ENCODE data around the gene RFNG.

RFNG gene

DNA sequence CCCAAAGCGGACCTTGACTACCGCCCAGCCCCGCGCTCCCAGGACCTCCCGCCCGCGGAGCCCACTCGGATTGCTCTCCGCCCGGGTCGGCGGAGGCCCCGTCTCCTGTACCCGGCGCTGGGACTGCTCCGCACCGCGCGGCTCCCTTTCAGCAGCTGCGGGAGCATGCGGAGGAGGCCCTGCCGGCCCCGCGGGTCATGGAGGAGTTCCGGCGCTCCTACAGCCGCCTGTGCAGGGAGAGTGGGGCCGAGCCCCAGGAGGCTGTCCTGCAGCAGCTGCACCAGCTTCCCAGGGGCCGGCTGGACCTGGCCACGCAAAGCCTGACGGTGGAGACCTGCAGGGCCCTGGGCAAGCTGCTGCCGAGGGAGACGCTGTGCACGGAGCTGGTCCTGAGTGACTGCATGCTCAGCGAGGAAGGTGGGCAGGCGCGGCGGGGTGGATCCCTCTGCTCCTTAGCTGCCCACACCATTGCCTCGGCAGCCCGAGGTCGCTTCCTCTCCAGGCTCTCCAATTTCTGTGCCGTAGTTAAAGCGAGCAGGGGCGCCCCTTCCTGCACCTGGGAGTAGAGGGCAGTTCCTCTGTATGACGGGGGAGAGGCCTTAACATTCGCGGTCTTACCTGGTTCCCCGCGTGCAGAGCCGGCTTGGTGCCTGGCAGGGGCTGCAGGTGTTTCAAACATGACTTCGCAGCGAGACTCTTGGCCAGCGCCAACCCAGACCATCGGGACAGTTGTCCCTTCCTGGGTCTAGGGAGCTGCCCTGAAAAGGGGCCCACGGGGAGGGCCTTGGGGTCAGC, 28.0 kb downstream of the RFNG start:
- no peak for DNase-seq

DNA sequence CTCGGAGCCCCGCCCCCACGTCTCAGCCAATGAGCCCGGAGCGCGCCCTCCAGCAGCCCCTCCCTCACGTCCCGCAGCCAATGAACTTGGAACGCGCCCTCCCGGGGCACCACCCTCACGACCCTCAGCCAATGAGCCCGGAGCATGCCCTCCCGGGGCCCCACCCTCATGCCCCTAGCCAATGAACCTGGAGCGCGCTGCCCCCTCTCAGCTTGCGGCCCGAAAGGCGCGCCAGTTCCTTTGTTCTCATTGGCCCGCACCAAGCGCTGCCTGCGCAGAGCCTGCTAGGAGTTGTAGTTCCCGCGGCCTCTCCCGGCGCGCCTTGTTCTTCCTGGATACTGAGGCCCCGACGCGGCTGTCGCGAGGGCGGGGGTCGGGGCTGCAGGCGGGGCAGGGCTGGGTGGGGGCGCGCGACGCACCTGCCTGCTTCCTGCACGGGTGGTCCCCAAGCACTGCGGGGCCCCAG, 28.6 kb downstream of the RFNG start, which contains the start of gene LRRC45:
LRRC45 (plus strand) TSS at position 325 of the 466 bp plus-strand sequence. CDS start 339 bp downstream, outside the sequence.
- peak; percentile 100 for DNase-seq

DNA sequence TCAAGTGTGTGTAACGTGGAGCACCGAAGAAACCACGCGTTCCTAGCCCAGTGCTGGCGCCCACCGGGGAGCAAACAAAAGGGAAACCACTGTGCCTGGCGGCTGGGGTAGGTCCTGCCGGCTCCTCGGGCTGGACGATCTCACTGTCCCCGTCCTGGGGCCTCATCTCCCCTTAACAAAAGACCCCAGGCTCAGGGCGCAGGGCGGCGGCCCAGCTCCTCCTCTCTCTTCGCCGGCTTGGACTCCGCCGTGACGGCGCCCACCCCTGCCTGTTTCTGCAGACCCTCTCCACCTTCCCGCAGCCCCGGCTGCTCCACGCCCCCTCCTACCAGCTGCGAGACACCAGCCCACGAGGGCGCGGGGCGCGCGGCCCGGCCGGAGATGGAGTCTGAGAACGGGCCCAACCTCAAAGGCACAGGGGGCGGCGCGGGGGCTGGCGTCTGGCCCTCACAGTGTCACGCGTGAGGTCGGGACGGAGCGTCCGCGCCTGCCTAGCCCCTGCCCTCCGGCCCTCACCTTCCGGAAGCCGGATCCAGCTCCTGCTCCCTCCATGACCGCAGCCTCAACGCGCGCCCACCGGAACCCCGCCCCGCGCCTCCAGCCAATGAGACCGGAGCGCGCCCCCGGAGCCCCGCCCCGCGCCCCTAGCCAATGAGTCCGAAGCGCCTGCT, 29.2 kb downstream of the RFNG start, which contains the start of gene CENPX:
CENPX (minus strand) TSS at position 569 of the 671 bp plus-strand sequence; CDS start at position 552, 17 bp downstream.
- no peak for DNase-seq

DNA sequence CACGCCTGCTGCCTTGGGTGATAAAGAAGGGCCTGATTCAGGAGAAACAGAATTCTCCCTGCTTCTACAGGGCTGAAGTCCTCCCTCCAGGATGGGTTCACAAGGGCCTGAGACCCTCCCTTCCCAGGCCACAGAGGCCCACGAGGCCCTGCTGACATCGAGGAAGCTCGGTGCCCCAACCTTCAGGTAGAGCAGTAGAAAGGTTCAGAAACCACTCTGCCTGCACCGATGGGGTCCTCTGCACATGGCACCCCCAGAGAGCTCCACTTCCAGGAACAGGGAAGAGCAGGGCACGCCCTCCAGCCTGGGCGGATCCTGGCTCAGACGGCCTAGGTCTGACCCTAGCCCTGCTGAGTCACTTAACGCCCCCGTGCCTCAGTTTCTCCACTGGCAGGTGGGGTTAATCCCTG, 29.7 kb downstream of the RFNG start:
- DNase-seq = no peak

DNA sequence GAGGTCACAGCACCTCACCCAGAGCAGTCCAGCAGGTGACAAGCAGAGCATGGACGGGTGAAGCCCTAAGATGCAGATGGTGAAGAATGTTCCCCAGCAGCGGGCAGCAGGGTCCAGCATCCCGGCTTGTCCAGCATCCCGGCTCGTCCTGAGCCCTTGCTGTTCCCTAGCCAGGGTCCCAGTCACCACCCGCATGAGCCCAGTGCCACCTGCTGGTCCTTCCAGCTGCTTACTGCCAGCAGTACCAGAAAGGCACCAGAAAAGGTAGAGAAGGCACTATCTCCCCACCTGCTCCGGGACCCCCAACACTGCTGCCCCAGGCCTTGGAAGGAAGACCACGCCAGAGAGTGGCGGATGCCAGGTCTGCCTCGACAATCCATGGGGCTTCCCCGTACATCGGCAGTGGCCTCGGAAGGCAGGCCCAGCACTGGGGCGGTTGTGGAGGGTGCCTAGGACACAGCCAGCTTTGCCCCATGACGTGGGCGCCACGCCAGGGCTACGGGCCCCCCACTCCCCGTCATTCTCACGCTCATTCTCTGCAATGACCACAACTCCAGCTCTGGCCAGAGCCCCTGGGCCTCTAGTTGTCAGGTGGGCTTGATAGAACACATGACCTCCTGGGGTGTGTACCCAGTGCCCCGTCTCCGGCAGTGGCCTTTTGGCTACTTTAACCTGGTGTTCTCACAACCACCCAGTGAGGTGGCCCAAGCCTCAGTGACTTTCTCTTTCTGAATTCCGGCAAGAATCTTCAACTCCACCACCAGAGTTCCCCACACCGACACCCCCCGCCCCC, 30.3 kb downstream of the RFNG start:
- peak; percentile 79 for DNase-seq

DNA sequence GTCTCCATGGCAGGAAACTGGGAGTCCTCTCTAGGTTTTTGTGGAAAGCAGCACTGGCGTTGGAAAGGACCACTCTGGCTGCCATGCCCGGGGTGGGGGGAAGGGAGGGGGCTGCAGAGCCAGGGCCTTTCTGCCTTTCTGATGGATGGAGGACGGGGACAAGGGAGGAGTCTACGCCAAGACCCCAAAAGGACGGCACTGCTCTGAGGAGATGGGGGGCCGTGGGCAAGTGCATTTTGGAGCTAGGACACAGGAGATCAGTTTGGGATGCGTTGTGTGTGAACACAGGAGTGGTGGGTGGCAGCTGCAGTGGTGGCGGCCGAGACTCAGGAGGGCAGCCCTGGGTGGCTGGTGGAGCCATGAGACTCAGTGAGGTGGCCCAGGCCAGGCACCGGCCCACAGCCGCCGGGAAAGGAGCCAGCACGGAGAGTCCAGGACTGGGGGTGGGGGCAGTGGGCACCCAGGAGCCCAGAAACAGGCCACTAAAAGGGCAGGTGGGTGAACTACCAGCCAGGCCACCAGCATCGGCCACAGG, 31.0 kb downstream of the RFNG start:
- DNase-seq = no peak

DNA sequence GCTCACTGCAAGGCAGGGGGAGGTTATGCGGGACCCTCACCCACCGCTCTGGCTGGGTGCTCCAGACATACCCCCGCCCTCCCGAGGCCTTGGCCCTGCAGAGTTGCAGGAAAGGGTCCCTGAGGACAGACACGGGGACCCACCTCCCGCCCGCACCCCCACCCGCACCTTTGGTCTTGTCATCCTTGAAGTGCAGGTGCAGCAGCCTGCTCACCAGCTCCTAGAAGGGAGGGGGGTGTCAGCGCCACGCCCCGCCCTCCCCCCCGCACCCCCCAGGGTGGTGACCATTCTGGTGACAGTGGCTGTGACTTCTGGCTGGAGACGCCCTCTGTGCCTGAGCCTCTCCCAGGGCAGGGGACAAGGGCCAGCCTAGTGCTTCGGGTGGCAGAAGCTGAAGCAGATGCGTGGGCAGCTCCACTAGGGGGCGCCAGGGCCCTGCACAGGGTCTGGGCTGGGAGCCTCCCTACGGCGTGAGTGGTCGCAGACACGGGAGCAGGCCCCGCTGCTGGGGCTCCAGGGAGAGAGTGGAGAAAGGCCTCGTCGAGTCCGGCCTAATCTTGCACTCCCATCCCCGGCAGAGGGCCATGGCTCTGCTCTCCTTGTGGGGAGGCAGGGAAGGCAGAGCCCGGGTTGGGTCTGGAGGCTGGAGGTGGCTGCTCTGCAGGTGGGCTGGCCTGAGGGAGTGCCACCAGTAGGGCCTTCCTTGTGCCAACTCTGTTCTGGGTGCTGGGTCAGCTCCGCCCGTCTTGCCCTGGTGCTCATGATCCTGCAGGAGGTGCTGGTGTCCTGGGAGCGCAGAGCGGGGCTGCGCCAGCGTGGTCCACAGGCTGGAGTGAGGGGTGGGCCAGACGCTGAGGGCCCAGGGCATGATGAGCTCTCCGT, 31.7 kb downstream of the RFNG start:
- peak; percentile 72 for DNase-seq

DNA sequence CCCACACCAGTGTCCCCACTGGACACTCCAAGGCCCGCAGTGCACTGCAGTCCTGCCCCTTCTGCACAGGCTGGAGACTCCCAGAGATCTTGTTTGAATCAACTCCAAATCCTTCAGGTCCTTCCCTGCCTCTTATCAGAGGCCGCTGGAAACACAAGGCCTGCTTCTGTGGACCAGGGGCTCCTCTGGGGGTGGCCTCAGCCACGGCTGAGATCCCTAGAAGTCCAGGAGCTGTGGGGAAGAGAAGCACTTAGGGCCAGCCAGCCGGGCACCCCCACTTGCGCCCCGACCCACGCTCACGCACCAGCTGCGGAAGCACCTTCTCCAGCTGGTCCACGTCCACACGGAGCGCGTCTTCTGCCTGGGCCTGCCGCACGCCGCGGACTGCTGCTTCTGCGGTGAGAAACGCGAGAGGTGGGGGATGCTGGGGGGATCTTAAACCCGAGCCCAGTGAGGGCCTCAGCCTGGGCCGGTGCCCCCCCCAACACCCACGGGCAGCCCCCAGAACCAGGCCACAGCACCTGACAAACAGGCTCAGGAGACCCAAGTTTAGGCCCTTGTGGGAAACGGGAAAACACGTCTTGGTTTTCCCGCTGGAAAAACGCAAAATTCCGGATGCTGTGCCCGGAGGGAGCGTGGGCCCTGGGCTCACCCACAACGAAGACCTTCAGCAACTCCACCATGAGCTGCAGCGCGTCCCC, 32.5 kb downstream of the RFNG start:
- DNase-seq = no peak

DNA sequence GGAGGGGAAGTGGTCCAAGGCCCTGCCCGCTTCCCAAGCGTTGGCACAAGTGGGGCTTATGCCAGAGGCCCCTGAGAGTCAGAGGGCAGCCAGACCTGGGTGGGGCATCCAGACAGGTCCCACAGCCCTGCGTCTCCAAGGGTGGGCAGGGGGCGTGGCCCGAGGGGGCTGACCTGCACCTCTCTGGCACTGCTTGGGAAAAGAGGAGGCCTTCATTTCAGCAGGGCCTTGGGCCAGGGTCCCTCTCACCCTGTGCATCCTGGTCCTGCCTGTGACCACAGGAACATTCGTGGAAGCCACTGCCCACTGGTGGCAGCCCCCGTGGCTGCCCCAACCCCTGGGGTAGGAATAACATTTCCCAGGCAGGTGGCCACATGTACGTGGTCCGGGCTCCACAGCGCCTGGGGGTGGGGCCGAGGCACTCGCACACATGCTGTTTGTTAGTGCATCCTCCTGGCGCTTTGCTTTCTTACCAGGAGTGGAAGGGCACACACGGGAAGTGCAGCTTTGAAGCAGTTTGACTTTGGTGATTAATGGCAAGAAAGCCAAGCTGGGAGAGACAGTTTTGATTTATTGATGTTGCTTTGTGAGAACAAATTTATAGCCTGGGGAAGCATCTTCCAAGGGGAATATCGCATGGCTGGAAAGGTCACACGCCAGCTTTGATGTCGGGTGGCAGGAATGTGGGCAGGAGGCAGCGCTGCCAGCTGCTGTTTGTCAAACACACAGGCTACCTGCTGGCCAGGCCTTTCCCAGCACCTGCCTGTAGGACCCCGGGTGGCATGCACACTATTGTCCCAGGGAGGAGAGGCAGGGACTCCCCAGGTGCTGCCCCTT, 33.2 kb downstream of the RFNG start:
- no peak for DNase-seq

DNA sequence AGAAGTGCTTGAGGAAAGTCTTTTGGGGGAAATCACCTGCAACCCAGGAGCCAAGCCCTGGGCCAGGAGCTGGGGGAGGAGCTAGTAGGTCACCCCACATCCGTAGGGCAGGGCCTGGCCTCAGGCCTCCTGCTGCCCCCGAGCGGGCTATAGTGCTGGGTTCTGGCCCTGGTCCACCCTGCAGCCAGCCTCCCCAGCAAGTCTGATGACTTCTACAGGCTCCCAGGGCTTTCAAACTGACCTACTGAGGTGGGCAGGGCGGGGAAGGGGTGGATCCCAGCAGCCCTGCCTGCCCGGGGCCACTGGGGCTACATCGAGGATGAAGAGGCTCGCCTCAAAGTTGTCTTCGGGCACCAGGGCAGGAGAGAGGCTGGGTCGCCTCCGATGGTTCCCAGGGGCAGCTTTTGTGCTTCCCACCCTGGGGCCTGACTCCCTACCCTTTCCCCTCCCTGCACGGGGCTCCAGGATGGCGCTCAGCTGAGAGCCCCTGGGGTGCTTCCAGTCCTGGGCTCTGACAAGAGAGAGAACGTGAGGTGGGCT, 33.9 kb downstream of the RFNG start:
- no peak for DNase-seq

DNA sequence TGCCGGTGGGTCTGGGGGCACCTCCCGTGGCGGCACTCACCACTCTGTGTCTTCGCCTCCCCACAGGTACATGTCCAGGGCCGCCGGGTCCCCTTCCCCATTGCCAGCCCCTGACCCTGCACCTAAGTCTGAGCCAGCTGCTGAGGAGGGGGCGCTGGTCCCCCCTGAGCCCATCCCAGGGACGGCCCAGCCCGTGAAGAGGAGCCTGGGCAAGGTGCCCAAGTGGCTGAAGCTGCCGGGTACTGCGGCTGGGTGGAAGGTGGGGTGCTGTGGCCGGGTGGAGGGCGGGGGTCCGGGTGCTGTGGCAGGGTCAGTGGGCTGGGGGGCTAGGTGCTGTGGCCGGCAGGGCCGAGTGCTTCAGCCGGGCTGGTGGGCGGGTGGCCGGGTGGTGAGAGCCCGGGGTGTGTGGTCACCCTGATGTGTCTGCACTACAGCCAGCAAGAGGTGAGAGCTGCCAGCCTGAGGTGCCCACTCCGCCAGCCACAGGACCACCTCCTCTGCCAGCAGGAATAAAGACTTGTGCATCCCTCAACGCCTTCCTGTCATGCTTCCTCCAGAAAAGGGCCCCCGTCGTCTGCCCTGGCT, 34.6 kb downstream of the RFNG start:
- no peak for DNase-seq

DNA sequence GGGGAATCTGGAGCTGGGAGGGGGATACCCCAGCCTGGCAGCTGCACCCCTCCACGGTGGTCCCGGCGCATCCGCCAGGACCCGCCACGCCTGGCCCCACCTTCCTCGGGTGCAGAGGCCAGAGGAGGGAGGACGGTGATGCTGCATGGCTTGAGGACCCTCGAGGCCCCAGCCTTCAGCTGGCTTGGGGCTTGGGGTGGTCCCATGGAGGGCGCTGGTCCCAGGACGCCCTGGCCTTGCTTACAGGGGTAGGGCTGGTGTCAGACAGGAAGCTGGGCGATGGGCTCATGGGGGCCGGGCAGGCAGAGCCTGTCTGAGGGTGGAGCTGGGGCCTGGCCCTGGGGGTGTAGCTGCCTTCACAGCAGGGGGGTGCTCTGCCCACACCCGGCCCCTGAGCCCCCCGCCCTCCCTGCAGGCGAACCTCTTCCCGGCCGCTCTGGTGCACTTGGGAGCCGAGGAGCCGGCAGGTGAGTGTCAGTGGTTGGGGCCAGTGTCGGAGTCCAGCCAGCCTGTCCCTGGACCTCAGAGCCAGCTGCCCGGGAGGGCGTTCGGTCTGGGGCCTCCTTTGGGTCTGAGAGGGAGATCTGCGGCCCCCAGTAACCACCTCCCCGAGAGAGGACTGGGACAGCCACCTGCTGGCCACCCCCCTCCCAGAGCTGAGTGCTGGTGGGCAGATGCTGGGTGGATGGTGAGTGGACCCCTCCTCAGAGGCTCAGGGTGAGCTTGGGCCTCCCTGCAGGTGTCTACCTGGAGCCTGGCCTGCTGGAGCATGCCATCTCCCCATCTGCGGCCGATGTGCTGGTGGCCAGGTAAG, 35.3 kb downstream of the RFNG start:
- no peak for DNase-seq

DNA sequence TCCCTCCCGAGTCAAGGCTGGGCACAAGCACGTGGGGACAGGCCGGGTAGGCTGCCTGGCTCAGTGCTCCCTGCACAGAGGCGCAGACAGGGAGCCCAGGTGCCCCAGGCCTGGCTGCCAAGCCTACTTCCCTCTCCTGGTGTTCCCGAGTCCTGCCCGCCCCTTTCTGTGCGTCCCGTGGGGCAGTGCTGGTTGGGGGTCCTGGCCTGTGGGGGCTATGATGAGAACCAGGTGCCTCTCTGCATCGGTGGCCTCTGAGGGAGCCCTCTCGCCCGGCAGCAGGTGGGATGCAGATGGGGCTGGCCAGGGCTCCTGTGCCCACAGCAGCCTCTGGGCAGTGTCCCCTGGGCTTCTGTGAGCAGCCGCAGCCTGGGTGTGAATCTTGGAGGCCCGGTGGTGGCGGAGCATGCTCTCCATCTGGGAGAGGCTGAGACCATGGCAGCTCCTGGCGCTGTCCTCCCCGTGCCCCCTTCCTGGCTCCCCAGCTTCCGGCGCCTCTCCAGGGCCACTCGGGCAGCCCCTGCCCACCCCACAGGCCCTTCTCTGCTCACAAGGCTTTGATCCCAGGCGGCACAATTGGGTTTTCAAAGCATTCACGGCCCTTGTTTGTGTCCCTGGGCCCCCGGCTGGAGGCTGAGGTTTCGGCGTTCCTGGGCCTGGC, 36.2 kb downstream of the RFNG start:
- DNase-seq = peak; percentile 42

DNA sequence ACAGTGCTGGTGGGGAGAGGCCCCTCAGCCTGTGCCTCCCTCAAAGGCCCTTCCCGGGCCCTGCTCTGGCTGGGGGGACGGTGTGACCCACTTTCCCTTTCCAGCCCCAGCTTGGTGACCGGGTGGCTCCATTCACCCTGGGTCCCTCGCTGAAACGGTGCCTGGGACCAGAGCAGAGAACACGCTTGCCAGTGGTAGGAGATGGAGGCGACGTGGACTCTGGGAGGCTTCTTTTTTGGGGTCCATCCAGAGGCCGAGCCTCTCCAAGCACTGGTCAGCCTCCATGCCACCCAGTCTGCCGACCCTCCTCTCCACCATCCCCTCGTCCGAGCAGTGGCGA, 36.7 kb downstream of the RFNG start:
- DNase-seq = no peak

DNA sequence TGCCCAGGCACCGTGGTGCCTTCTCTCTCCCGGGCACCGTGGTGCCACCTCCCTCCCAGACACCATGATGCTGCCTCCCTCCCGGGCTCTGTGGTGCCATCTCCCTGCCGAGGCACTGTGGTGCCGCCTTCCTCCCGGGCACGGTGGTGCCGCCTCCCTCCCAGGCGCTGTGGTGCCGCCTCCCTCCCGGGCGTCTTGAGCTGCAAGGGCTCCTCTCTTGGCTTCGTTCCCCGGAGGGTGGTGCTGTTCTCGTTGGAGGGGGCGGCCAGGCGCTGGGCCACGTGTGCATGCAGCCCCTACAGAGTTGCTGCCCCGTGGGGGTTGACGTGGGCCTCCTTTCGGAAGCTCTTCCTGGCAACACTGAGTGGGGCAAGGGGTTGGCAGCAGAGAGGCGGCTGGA, 37.2 kb downstream of the RFNG start:
- DNase-seq = no peak

DNA sequence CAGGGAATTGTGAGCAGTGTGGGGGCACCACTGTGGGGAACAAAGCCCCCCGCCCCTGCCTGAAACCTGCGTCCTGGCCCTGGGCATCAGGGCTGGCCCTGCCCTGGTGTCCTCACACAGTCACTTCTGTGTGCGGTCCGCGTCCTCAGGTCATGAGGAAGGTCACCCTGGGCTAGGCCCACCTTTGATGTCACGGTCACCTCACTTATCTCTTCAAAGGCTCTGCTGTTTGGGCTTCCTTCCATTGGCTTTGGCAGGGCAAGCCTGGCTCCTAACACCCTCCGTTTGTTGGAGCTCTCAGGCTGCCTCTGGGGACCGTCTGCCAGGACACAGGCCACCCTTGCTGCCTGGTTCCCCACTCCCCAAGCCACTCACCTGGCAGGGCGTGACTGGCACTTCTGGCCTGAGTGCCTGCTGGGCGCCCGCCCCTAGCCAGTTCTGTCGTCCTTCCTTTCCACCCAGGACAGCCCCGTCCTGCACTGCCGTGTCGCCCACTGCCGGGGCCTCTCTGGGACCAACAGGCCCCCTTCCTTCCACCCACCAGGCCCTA, 37.8 kb downstream of the RFNG start:
- DNase-seq = no peak

DNA sequence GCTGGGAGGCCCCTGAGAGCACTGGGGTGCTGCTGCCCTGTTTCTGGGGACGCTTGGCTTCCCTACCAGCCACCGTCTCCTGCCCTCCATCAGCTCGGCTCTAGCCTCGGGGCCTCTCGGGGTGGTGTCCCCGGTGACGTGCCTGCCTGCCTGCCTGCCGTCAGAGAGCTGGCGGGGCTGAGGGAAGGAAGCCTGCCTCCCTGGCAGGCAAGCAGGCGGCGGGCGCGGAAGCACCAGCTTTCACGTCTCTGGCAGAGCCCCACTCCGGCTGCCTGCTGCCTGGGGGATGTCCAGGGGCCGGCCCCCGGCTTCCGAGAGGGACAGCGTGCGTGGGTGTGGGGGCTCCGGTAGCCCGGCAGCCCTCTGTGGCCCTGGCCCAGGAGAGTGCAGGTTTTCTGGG, 38.3 kb downstream of the RFNG start:
- DNase-seq = peak; percentile 49

Measured in eye (tissue), 1 donor.